Fibroblast of lung (primary cell): ENCODE results near the gene IL11RA. TPM values are rescaled to one million over a fixed set of nuclear protein-coding genes. Genes with fewer than 3 reads are reported as not detected.

Experiments used
- DNase-seq, 2 donors: peaks; one replicate each; pipeline versions ENCODE4 v3.0.0 to v3.0.0-alpha.2; 2010; ENCODE audit warnings: low read depth in 2 of 2
- H2AFZ ChIP-seq: 2 replicates; pipeline ENCODE4 v1.5.1; 2012; ENCODE audit warnings: low read length, control low read depth, inconsistent platforms
- H3K27ac ChIP-seq: 2 replicates; pipeline ENCODE4 v1.5.1; 2011; ENCODE audit warnings: low read length, control low read depth; ENCODE audit not compliant: insufficient read depth
- H3K27me3 ChIP-seq: 2 replicates; pipeline ENCODE4 v1.5.1; 2011; ENCODE audit warnings: mild to moderate bottlenecking, low read length; ENCODE audit not compliant: control insufficient read depth, insufficient read depth
- H3K36me3 ChIP-seq: 2 replicates; pipeline ENCODE4 v1.5.1; 2011; ENCODE audit warnings: low read length; ENCODE audit not compliant: control insufficient read depth, insufficient read depth
- H3K4me1 ChIP-seq: 2 replicates; pipeline ENCODE4 v1.5.1; 2011; ENCODE audit warnings: low read length; ENCODE audit not compliant: control insufficient read depth, insufficient read depth; ENCODE audit errors: extremely low read depth
- H3K4me2 ChIP-seq: 2 replicates; pipeline ENCODE4 v1.5.1; 2011; ENCODE audit warnings: low read length, control low read depth; ENCODE audit not compliant: insufficient read depth; ENCODE audit errors: extremely low read depth
- H3K4me3 ChIP-seq, 4 experiments: fragments of 200-600 bp in 1 of 4; sonication (generic) in 1 of 4; replicated peaks in 1 of 4; 2 replicates each; pipeline ENCODE4 v1.5.1; 2011 to 2016; ENCODE audit warnings: low read length in 4 of 4, low read depth in 3 of 4, mild to moderate bottlenecking in 3 of 4, control low read depth in 2 of 4, inconsistent platforms in 1 of 4, mixed read lengths in 1 of 4; ENCODE audit not compliant: insufficient read depth in 1 of 4; ENCODE audit errors: control extremely low read depth in 1 of 4
- H3K79me2 ChIP-seq: 2 replicates; pipeline ENCODE4 v1.5.1; 2012; ENCODE audit warnings: mild to moderate bottlenecking, low read length, inconsistent platforms; ENCODE audit not compliant: control insufficient read depth, insufficient read depth
- H3K9ac ChIP-seq: 2 replicates; pipeline ENCODE4 v1.5.1; 2011; ENCODE audit warnings: mild to moderate bottlenecking, low read length, control low read depth; ENCODE audit not compliant: insufficient read depth
- H3K9me3 ChIP-seq: 2 replicates; pipeline ENCODE4 v1.5.1; 2012; ENCODE audit warnings: low read depth, low read length; ENCODE audit not compliant: control insufficient read depth, insufficient read depth
- H4K20me1 ChIP-seq: 2 replicates; pipeline ENCODE4 v1.5.1; 2011; ENCODE audit warnings: low read length; ENCODE audit not compliant: control insufficient read depth, insufficient read depth; ENCODE audit errors: extremely low read depth
- CTCF ChIP-seq, 2 donors: IDR thresholded peaks in 1 of 2; conservative IDR thresholded peaks in 1 of 2; 1 replicate in 1 of 2; 2 replicates in 1 of 2; pipeline ENCODE4 v1.5.1; 2011 to 2012; ENCODE audit warnings: low read length in 2 of 2, control low read depth in 1 of 2, inconsistent platforms in 1 of 2, low read depth in 1 of 2, mild to moderate bottlenecking in 1 of 2
- EZH2 ChIP-seq: IDR thresholded peaks from 2 replicates; pipeline ENCODE4 v1.5.1; 2012; ENCODE audit warnings: low read length, control low read depth, mild to moderate bottlenecking; ENCODE audit errors: missing control alignments
- polyA plus RNA-seq, 2 donors: library from polyadenylated mRNA; depleted of rRNA in 1 of 2; stranded (reverse) in 1 of 2; unstranded in 1 of 2; fragments of >200 nt; gene quantifications; 2 replicates each; pipeline ENCODE4 v1.2.1, GENCODE V29; 2011 to 2012; ENCODE audit warnings: missing spikeins in 1 of 2
- total RNA-seq: library from RNA; depleted of rRNA; stranded (reverse); fragments of >200 nt; gene quantifications from 2 replicates; pipeline ENCODE4 v1.2.1, GENCODE V29; 2014

Gene IL11RA
- total and polyA plus RNA-seq, 2 donors (not counting 1 experiment from before 2014, with no cell fraction given), result 5.0 to 6.9 TPM

GRCh38 chr9:34710023-34710422 lies 58.0 kb downstream of the IL11RA start, which contains the start of gene CCL21:
CCL21 (minus strand) TSS chr9:34710136; CDS start chr9:34710066, 70 bp downstream.
- TF ChIP-seq EZH2, result no peak
- TF ChIP-seq CTCF (conservative IDR thresholded peaks at IDR 0.05 in 1 of 2, IDR thresholded peaks at IDR 0.05 in 1 of 2; ENCODE audit: low read depth in 1 of 2, low read length in 2 of 2), result no peak
- no peaks in the 10 kb centered on the region for H4K20me1 ChIP-seq
- H3K4me2 ChIP-seq, result no peak within 1 kb of the TSS
- H3K9me3 ChIP-seq, result no peaks in the 10 kb centered on the region
- H3K4me1 ChIP-seq, result no peaks in the 10 kb centered on the region
- no peak within 1 kb of the TSS for H3K27ac ChIP-seq
- DNase-seq, result peak; percentile 3 to 20
- no peak within 1 kb of the TSS for H3K4me3 ChIP-seq
- peaks cover 3% of the 10 kb centered on the region for H3K27me3 ChIP-seq
- no peaks in the 10 kb centered on the region for H3K36me3 ChIP-seq
- no peak within 1 kb of the TSS for H3K9ac ChIP-seq
- no peaks in the 10 kb centered on the region for H3K79me2 ChIP-seq
- H2AFZ ChIP-seq, result no peak within 1 kb of the TSS

Other genes with a start within 250 kb of the IL11RA start
- gene FAM219A, start 193.6 kb upstream of the IL11RA start, total RNA-seq, result 3.3 and 5.3 TPM in 2 replicates
- 7.3 and 8.8 TPM in 2 replicates for gene FAM219A, start 193.6 kb upstream of the IL11RA start, polyA plus RNA-seq
- not detected in 2 replicates for gene DNAI1, start 193.4 kb upstream of the IL11RA start, total RNA-seq
- gene DNAI1, start 193.4 kb upstream of the IL11RA start, polyA plus RNA-seq, result not detected in 2 replicates
- gene ENHO, start 129.2 kb upstream of the IL11RA start, total RNA-seq, result under 0.01 TPM in 1 of 2 replicates, not detected in the other
- gene ENHO, start 129.2 kb upstream of the IL11RA start, polyA plus RNA-seq, result 0.07 TPM in 1 of 2 replicates, not detected in the other
- 0.26 TPM in 1 of 2 replicates, not detected in the other for gene CNTFR, start 62.5 kb upstream of the IL11RA start, total RNA-seq
- gene CNTFR, start 62.5 kb upstream of the IL11RA start, polyA plus RNA-seq, result 0.18 TPM in 1 of 2 replicates, not detected in the other
- 25.7 and 34.3 TPM in 2 replicates for gene RPP25L, start 40.1 kb upstream of the IL11RA start, total RNA-seq
- 12.6 and 13.5 TPM in 2 replicates for gene RPP25L, start 40.1 kb upstream of the IL11RA start, polyA plus RNA-seq
- 95.8 and 106 TPM in 2 replicates for gene DCTN3, start 31.7 kb upstream of the IL11RA start, total RNA-seq
- gene DCTN3, start 31.7 kb upstream of the IL11RA start, polyA plus RNA-seq, result 157 and 194 TPM in 2 replicates
- gene ARID3C, start 23.1 kb upstream of the IL11RA start, total RNA-seq, result under 0.01 and 0.17 TPM in 2 replicates
- not detected in 2 replicates for gene ARID3C, start 23.1 kb upstream of the IL11RA start, polyA plus RNA-seq
- gene SIGMAR1, start 14.4 kb upstream of the IL11RA start, total RNA-seq, result 23.4 and 52.5 TPM in 2 replicates
- 61.2 and 87.2 TPM in 2 replicates for gene SIGMAR1, start 14.4 kb upstream of the IL11RA start, polyA plus RNA-seq
- 27.2 and 29.1 TPM in 2 replicates for gene GALT, start 5.5 kb upstream of the IL11RA start, total RNA-seq
- 13.9 and 20.1 TPM in 2 replicates for gene GALT, start 5.5 kb upstream of the IL11RA start, polyA plus RNA-seq
- 0.26 TPM in 1 of 2 replicates, not detected in the other for gene CCL27, start 10.5 kb downstream of the IL11RA start, total RNA-seq
- gene CCL27, start 10.5 kb downstream of the IL11RA start, polyA plus RNA-seq, result 0.09 TPM in 1 of 2 replicates, not detected in the other
- not detected in 2 replicates for gene CCL19, start 39.1 kb downstream of the IL11RA start, total RNA-seq
- gene CCL19, start 39.1 kb downstream of the IL11RA start, polyA plus RNA-seq, result not detected in 2 replicates
- not detected in 2 replicates for gene CCL21, start 58.0 kb downstream of the IL11RA start, total RNA-seq
- not detected in 2 replicates for gene CCL21, start 58.0 kb downstream of the IL11RA start, polyA plus RNA-seq